Gastroesophageal sphincter (tissue), 3 donors: Measurements from ENCODE around the gene HAUS7.

Experiments used
- EP300 ChIP-seq: sonication (generic); formaldehyde crosslinking; IDR thresholded peaks from one replicate; pipeline ENCODE4 v1.6.1; 2017; ENCODE audit warnings: antibody characterized with exemption, mild to moderate bottlenecking
- TF ChIP-seq, protein P1 (sequence below), 4 experiments: fragments of 200-600 bp in 2 of 4; fragments of 450-650 bp in 2 of 4; sonication (generic) in 1 of 4; IDR thresholded peaks; one replicate each; pipeline ENCODE4 v1.5.1; 2017 to 2019; ENCODE audit warnings: antibody characterized with exemption in 4 of 4, mild to moderate bottlenecking in 2 of 4, moderate library complexity in 2 of 4

DNA sequence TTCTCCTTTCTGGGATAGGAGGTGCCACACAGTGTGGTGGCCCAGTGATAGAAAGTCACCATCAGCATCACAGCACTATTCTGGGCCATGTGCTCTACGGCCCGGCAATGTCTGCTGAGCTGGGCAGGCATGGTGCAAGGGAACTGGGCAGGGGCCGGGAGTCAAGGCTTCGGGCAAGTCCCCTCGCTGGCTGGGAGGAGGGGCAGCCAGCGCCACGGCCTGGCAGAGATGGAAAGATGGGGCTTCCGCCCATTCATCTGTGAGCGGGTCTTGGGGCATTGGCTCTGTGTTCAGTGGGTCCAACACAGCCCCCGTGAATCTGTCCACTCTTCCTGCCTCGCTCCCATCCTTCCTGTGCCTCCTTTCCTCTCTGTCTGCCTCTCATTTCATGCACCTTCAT lies 40.0 kb upstream of the HAUS7 start:
- TF ChIP-seq, protein P1, sequence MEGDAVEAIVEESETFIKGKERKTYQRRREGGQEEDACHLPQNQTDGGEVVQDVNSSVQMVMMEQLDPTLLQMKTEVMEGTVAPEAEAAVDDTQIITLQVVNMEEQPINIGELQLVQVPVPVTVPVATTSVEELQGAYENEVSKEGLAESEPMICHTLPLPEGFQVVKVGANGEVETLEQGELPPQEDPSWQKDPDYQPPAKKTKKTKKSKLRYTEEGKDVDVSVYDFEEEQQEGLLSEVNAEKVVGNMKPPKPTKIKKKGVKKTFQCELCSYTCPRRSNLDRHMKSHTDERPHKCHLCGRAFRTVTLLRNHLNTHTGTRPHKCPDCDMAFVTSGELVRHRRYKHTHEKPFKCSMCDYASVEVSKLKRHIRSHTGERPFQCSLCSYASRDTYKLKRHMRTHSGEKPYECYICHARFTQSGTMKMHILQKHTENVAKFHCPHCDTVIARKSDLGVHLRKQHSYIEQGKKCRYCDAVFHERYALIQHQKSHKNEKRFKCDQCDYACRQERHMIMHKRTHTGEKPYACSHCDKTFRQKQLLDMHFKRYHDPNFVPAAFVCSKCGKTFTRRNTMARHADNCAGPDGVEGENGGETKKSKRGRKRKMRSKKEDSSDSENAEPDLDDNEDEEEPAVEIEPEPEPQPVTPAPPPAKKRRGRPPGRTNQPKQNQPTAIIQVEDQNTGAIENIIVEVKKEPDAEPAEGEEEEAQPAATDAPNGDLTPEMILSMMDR (IDR thresholded peaks at IDR 0.05), result no peak
- TF ChIP-seq EP300, result no peak
